GM21825 (cell line): Measurements from ENCODE around the gene DEPDC7.
"Not testable (repeated sequence)": the region's sequence is repeated elsewhere in the genome, so short reads cannot be mapped to it uniquely, and the experiment has no call there.

Experiments used
- ATAC-seq: cut with Tn5 transposase; IDR thresholded peaks from one replicate; pipeline ENCODE4 v1.9.1; 2021; ENCODE audit warnings: mild to moderate bottlenecking, moderate library complexity; ENCODE audit not compliant: unreplicated experiment

The DEPDC7 gene

DNA sequence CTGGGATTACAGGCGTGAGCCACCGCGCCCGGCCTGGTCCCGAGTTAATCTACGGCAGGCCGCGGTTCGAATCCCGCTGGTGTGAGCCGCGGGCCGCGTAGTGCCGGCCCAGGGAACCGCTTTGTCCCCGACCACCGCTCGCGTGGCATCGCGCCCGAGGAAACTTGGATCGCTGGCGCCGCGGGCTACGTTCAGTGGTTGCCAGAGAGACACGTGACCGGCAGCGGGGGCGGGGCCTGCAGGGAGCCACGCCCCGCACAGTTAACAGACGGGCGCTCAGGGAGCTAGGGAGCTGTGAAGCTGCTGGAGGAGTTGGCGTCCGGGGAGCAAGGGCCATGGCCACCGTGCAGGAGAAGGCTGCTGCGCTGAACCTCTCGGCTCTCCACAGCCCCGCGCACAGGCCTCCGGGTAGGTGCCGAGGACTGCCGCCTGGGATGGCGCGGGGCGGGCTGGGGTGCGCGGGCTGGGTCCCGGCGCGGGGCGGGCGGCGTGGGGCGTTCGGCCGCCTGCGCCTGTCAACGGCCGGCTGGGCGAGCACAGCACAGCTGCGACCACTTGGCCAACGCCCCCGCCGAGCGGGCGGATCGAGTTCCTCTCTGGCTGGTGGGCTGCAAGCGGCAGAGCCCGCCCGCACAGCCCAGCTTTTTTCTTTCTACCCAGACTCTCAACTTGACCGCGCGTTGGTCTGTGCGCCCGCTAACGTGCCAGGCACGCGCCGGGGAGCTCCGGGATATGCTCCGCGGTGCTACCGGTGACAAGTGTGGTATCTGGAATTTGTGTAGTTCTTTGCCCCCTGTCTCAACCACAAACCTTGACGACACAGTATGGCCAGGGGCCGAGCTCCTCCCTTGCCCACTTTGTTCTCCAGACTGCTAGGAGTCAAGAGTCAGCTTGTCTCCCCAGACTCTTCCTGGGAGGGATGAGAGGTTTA is at the start of gene DEPDC7:
TSS of gene DEPDC7 (plus strand) at position 258 of the 931 bp plus-strand sequence. CDS start at position 336, 78 bp downstream.
- peak; percentile 73 for ATAC-seq

GRCh38 chr11:32968541-32968940 is 47.1 kb upstream of the DEPDC7 start:
- no peak for ATAC-seq

- not testable (repeated sequence) for ATAC-seq
Observed at GRCh38 chr11:32972233-32972632, 43.4 kb upstream of the DEPDC7 start.

GRCh38 chr11:32972781-32973180 is 42.9 kb upstream of the DEPDC7 start:
- ATAC-seq = no peak

DNA sequence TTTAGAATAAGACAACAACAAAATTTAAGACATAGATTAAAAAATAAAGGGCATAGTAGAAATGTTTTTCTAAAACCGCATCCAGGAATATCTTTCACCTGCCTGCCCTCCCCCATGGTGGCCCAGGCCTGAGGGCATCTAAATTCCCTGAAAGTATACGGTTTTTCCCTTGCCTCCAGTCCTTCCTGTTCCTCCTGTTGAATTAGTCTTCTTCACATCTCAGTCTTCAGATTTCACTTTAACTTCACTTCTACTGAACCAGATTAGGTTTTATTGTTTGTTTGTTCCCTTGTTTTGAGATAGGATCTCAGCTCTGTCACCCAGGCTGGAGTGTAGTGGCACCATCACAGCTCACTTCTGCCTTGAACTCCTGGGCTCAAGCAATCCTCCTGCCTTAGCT is 33.1 kb upstream of the DEPDC7 start:
- no peak for ATAC-seq

DNA sequence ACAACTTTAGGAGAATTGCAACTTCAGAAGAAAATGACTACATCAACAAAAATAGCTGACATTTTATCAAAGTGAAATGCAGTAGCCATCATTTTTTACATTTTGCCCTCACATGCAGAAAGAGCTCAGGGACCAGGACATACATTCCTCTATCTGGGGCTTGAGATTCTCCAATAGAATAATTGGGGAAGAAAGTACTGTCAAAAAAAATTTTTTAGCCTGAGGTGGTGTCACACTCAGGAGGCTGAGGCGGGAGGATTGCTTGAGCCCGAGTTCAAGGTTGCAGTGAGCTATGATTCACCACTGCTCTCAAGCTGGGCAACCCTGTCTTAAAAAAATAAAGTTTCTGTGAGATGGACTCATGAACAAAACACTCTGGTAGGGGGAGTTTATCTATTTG is 32.2 kb upstream of the DEPDC7 start:
- no peak for ATAC-seq

- no peak for ATAC-seq
Observed at GRCh38 chr11:32985600-32985999, 30.1 kb upstream of the DEPDC7 start.

DNA sequence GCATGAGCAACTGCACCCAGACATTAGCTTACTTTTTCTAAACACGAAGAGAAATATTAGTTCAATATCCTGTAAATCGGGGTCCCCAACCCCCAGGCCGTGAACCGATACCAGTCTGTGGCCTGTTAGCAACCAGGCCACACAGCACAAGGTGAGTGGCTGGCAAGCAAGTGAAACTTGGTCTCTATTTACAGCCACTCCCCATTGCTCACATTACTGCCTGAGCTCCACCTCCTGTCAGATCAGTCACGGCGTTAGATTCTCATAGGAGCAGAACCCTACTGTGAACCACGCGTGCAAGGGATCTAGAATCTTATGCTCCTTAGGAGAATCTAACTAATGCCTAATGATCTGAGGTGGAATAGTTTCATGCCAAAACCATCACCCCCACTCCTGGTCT is 27.8 kb upstream of the DEPDC7 start:
- ATAC-seq = no peak

DNA sequence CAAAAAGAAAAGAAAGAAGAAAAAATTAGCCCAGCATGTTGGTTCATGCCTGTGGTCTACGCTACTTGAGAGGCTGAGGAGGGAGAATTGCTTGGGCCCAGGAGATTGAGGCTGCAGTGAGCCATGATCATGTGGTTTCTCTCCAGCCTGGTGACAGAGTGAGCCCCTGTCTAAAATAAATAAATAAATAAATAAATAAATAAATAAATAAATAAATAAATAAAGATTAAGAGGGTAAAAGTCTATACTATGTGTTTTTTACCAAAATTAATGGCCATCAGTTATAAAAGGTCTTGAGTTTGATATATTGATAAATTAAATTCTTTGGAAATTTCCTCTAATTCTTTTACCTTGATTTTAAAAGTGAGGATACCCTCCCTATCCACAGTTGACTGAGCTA is 25.2 kb upstream of the DEPDC7 start:
- no peak for ATAC-seq

DNA sequence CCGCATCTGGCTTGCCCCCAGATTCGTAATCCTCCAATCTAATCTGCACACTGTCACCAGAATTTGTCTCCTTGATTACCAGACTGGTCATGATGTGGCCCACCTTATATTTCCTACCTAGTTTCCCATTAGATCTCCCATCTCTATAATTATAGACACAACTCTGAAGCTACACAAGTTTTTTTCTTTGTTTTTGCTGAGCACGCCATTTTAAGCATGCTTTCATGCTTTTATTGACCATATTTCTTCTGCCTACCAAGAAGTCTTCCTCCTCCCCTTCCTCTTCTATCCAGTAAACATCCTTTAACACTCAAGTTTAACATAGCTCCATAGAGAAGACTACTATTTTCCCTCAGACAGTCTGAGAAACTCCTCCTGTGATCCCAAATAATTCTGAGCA is 24.3 kb upstream of the DEPDC7 start:
- ATAC-seq = no peak

DNA sequence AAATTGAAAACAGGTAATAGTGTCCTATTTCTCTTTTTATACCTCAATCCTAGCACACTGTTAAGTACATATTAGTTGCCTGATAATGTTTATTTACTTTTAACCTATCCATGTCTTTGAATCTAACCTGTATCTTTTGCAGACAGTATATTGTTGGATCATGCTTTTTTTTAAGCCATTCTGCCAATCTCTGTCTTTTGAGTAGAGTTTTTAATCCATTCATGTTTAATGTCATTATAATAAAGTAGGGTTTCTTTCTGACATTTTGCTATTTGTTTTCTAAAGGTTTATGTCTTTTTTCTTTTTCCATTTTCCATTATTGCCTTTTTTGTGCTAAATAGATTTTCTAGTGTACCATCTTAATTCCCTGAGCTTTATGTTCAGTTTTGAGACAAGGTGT is 23.8 kb upstream of the DEPDC7 start:
- no peak for ATAC-seq

- no peak for ATAC-seq
Observed at GRCh38 chr11:33000181-33000580, 15.5 kb upstream of the DEPDC7 start.

DNA sequence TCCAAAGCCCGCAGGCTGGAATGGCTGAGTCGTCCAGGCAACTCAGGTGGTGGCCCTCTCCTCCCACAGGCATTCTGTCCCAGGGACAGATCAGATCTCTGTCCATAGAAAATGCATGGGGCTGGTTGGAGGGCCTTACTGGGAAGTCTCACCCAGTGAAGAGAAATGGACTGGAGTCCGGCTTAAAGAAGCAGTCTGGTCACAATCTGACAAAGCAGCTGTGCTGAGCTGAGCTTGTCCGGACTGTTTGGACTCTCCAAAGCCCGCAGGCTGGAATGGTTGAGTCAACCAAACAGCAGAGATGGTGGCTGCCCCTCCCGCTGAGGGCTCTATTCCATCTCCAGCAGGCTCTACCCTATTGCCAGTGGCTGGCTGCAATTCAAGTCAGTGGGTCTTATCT is 14.4 kb upstream of the DEPDC7 start:
- ATAC-seq = no peak

GRCh38 chr11:33001751-33002542 is 13.7 kb upstream of the DEPDC7 start:
- ATAC-seq = no peak

- no peak for ATAC-seq
Observed at GRCh38 chr11:33005175-33005574, 10.5 kb upstream of the DEPDC7 start.

DNA sequence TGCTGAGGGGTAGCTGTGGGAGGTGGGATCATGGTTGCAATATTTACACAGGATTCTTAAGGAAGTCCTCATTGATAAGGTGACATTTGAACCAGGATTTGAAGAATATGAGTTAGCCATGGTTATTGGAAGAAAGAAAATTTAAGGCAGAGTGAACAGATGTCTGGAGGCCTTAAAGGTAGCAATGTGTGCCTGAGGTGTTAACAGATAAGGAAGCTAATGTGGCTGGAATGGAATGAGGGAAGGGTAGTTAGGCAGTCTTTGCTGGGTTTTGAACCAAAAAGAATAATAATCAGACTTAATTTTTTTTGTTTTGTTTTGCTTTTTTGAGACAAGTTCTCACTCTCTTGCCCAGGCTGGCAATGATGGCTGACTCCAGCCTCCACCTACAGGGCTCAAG is 9.7 kb upstream of the DEPDC7 start:
- ATAC-seq = no peak

GRCh38 chr11:33013755-33014154 is 1.9 kb upstream of the DEPDC7 start:
- no peak for ATAC-seq

DNA sequence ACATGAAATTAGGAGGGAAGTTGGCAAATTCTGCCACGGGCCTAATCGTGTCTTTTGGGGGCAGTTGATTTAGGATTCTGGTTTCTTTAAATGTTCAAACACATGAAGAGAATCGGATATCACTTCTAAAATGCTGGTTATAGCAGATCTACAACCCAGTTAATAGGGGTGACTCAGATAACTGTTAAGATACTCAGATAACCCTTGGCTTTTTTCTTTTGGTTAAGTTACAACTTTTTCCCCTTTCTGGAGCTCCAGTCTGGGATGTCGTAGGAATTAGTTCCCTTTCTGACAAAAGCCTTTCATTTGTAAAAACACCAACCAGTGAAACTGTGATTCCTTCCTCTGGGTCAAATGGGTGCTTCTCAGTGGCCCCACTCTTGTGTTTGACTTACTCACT is 976 bp downstream of the DEPDC7 start:
- no peak for ATAC-seq

DNA sequence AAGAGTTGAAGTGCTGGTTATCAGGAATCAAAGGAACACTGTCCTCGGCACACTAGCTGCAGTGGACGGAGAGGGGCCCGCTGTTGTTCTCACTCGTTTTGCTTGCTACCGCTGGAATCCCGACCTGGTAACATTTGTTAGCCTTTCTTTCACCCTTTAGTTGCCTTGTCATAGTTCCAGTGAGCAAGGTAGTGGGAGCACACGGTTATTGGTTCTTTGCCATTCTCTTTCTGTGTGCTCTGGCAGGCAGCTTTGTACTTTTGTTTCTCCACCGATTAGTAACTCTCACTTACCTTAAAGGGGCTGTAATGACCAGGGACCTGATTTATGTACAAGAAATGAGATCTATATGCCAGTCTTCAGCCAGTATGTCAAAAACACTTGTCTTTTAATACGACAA is 1.8 kb downstream of the DEPDC7 start:
- no peak for ATAC-seq

DNA sequence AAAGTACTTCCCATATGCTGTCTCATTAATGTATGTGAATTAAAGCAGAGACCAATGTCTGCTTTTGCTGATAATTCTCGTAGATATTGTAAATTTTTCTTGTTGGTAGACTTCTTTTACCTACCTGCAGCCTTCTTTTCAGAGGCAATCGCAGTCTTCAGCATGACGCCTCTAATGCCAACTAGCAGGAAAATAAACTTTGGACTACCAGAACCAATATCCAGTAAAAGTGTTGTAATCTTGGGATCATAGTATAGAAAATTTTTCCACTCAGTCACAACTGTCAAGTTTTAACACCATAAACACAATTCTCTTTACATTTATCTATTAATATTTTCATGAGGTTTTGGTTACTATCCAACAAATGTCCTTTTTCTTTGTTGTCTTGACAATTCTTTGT is 2.3 kb downstream of the DEPDC7 start:
- no peak for ATAC-seq

GRCh38 chr11:33018840-33019239 is 3.2 kb downstream of the DEPDC7 start:
- ATAC-seq = no peak

DNA sequence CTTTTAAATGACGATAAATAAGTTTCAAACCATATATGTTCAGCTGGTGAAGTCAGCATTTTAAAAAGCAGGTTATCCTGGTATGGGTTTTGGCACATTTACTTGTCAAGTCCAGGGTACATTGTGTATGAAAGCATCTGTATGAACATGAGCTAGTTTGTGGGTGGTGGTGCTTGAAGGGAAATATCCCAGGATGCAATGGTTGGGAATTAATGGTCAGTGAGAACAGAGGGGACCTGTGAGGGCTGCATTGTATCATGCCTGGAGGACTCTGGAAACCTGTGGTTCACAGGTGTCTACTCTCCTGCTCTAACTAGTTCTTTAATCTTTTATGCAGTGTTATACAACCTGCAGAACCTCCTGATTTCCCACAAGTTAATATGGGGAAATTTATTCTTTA is 5.8 kb downstream of the DEPDC7 start:
- no peak for ATAC-seq
